ENCODE measurements around the gene MSN.
"Not testable (repeated sequence)": the region's sequence is repeated elsewhere in the genome, so short reads cannot be mapped to it uniquely, and the experiment has no call there.

Gene MSN

DNA sequence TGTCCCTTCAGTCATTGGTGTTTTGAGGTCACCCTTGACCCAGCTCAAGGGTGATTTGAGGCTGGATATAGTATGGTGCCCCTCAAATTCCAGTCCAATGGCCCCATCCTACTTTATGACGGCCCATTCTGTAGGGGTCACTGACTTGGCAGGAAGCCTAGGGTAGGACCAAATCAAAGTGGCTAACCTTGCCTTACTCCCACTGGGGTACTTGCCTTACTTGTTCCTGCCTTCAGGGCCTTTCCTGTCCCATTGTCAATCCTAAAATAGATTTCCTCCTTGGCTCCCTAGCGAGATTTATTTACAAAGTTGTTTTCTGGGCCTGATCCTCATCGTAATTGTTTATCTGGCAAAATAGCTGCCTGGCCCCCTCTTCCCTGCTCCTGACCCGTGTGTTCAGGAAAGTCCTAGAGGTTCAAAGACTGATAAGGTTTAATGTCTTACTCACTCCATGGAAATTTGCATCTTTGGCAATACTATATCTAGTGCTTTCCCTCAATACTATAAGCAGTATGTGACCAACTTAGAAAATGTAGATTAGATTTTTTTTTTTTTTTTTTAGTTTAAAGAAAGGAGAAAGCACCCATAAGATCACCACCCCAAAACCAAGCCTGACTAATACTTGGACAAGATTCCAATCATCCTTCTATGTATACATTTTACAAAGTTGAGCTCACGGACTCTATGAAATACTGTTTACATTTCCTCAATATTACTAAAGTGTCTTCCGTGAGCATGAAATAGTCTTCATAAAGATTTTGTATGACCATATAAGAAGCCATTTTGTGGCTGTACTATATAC, 44.8 kb downstream of the MSN start:
- DNase-seq: no peak

DNA sequence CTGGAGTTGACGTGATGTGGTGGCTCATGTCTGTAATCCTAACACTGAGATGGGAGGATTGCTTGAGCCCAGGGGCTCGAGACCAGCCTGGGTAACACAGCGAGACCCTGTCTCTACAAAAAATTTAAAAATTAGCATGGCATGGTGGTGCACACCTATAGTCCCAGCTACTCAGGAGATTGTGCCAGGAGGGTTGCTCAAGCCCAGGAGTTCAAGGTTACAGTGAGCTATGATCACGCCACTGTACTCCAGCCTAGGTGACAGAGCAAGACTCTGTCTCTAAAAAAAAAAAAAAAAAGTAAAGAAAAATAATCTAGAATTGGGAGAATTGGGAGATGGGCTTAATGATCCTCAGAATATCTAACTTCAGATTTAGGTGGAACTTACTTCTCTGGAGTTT, 51.1 kb downstream of the MSN start:
- no peak for DNase-seq

DNA sequence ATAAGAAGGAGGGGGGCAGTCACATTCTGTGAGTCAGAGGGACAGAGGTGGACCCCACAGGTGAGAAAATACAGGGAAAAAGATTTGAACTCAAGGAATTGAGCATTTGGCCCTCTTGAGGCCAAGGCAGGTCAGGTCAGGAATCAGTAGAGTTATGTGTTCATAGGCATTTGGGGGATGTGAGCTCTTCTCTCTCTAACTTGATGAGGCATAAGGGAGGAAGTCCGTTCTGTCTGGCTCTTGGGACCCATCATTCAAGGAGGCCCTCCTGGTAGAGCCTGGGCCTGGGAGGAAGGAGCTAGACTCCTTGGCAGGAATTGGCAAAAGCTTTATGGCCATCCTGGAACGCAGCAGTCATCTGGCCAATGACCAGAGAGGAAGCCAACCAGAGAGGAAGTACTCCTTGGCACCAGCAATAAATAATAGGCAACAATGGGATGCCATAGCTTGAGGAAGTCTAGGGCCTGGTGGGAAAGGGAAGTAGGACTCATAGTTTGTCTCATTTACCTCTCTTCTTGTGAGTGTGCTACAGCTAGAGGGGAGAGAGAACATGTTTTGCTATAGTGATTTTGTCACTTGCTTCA, 53.0 kb downstream of the MSN start:
- no peak for DNase-seq

DNA sequence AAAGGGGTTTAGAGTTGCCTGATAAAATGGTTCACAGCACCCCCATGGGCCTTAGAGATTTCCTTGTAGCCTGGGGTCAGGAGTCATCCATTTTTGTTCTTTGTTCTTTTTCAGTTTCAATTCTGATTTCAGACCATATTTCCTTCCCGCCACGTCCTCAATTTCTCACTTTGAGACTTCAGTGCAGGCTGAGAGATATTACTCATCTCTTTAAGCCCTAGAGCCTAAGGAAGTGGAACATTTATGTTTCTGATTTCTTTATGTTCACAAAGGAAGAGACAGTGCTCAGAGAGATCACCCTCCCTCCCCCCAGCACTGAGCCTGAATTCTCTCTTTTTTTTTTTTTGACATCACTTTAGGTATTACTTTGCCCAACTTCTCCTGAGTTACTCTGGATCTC, 56.3 kb downstream of the MSN start:
- no peak for DNase-seq

DNA sequence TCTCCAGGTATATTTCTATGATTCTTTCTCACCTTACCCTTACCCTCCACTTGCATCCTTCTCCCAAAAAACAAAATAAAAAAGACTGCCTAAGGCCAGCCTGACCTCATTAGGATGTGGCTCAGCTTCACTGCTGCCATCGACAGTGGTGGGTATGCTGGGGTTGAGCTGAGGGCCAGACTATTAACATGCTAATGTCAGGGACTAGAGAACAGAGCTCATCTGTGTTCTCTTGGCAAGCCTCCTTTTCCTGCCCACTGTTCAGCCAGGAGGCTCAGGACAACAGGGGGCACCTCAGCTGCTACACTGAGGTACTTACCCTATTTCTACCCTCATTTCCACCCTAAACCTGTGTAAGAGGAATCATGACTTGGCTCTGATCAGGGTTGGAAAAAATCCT, 59.3 kb downstream of the MSN start:
- no peak for DNase-seq

DNA sequence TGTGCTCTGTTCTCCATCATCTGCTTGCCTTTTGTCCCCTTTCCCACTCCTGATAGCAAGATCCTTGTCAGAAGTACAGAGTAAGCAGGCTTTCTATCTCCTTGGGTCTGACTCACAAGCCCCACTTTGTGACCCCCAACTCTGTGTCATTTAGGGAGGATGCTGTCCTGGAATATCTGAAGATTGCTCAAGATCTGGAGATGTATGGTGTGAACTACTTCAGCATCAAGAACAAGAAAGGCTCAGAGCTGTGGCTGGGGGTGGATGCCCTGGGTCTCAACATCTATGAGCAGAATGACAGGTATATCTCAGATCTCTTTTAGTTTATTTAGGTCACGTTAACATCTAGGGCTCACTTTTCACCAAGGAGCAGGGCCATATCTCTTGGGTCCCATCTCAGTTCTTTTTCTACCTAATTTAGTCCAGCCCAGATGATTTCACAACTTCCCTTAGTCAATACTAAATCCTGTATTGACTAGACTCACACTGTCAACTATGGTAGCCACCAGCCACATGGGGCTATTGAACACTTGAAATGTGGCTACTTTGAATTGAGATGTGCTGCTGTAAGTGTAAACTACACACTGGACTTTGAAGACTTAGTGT, 64.3 kb downstream of the MSN start:
- no peak for DNase-seq

DNA sequence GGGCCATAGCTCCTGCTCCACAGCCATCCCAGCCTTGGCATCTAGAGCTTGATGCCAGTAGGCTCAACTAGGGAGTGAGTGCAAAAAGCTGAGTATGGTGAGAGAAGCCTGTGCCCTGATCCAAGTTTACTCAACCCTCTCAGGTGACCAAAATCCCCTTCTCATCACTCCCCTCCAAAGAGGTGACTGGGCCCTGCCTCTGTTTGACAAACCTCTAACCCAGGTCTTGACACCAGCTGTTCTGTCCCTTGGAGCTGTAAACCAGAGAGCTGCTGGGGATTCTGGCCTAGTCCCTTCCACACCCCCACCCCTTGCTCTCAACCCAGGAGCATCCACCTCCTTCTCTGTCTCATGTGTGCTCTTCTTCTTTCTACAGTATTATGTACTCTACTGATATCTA, 73.5 kb downstream of the MSN start:
- no peak for DNase-seq

DNA sequence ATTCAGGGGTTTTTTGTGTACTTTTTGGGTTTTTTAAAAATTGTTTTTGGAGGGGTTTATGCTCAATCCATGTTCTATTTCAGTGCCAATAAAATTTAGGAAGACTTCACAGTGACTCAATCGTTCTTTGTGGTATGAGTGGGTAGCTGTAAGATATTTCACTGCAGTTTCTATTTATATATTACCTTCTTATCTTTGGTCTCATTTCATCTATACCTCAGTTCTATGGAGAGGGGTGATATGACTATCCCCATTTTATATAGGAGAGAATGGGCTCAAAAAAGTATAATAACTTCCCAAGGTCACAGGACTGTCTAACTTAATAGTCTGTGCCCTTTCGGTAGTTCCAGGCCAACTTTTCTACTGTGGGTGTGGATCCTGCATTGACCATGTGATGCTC, 74.4 kb downstream of the MSN start:
- no peak for DNase-seq

DNA sequence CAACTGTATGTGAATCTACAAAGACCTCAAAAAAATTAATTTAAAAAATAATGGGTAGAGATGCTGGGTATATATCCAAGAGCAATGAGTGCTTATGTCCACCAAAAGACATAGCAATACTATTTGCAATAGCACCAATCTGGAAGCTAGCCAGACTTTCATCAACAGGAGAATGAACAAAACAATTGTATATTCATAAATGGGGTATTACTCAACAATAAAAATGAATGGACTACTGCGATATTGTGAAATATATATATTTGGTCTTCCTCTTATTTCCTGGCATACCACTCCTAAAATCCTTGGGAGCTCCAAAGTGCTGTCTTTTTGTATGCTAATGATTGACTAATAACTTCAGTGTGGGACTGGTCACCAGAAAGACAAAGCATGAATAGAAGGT, 77.5 kb downstream of the MSN start:
- DNase-seq: no peak

DNA sequence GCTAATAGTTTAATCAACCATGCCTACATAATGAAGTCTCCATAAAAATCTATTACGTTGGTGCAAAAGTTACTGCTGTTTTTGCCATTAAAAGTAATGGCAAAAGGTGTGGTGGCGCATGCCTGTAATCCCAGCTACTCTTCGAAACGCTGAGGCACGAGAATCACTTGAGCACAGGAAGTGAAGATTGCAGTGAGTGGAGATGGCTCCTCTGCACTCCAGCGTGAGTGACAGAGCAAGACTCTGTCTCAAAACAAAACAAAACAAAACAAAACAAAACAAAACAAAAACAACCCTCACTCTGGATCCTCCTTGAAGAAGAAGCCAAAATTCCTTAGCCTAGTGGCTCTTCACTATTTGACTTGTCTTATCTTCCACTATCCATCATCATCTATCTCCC, 78.0 kb downstream of the MSN start:
- no peak for DNase-seq

DNA sequence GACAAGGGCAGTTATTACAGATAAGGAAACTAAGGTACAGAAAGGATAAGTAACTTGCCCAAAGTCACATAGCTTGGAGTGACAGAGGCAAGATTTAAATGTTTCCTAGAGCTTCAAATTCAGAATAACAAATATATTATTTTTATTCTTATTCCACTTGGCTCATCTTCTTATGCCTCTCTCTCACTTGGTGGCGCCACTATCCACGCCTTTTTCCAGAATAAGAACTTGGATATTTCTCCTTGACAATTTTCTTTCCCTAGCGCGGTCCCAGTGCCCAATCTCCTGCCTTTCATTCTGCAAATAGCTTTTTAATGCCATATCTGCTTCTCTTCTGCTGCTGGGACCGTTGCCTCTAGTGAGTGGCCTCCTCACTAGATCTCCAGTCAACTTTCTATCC, 78.5 kb downstream of the MSN start:
- no peak for DNase-seq

DNA sequence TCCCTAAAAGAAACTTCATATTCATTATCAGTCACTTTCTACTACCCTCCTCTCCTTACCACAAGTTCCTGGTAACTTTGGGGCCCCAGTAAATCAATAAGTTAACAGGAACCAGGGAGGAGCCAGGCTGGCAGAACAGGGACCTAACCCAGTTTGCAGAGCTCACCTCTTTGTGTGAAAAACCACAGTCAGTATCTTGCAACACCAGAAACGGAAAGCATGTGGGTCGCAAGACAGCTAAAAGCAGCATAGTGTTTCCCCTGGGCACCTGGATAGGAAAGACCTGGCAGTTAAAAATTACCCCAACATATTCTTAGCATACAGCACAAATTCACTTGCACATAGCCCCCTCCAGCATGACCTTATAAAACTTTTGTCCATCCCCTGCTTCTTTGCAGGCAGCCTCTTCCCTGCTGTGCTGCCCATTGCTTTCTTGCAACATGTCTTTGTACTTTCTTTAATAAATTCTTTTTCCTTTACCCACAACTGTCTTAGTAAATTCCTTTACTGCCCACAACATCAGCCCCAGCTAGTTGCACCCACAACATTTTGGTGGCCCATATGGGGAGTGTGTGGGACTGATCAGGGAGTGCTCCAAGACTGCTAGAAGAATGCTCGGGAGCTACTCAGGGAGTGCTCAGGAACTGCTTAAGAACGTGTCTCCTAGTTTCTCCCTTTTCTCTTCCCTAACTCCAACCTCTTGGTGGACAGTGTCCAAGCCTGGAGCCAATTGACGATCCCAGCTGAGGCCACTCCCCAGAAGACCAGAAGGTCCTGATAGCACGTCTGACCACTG, 83.4 kb downstream of the MSN start:
- DNase-seq: no peak

DNA sequence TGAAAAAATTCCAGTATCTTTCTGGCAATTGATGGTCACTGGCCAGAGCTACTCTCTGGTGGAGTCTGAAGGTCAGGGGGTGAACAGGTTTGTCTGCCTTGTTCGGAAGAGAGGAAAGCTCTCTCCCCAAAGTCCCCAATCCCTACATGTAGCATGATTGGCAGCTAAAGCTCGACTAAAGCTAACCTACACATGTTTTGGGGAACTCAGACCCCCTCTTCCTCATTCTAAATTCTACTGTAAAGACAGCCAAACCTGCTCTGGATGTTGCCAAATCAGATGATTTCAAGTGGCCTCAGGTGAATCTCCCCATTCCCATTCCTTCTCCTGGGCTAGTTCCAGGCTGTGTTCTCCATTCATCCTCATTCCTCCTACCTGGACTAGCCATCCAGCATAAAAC, 84.1 kb downstream of the MSN start:
- DNase-seq: no peak

DNA sequence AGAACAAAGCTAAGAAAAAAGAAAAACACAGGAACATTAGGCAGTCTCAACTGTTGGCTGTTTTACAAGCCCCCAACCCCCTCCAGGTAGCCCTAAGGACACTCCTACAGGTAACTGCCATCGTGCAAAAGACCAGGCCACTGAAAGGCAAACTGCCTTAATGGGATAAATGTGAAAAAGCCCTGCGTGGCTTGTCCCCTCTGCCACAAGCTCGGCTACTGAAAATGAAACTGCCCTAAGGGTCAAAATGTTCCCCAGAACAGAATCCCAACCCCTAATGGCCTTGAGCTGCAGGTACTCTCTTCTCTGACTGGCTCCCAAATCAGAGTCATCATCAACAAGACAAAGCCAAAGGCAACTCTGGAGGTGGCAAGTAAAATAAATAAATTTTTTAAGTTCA, 84.8 kb downstream of the MSN start:
- no peak for DNase-seq

DNA sequence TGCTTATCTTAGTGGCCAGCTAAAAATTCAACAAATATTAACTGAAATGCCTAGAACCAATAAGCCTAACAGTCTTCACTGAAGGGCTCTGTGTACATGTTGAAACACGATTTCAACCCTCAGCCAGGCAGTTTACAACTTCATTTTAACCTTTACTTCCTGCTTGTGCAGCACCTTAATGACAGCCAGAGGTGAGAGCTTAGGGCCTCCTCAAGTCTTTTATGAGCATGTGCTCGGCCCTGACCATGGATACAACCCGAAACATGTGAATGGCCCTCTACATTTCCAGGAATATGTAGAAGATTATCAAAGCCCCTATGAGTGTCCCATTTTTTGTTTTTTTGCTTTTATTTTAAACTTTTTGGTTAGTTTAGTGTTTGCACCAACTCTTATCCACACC, 88.3 kb downstream of the MSN start:
- DNase-seq: no peak

DNA sequence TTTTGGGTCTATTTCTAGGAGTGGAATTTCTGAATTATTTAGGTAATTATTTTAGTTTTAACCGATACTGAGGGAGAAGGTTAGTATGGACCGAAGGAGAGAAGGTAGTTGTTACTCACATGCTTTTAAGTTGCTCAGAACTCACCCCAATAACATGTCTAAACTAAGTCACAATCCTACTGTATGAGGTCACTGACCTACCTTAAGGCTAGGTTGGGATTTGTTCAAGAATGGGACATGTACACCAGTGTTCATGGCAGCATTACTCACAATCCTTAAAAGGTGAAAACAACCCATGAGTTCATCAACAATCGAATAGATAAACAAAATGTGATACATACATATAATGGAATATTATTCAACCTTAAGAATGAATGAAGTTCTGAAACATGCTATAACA, 90.5 kb downstream of the MSN start:
- DNase-seq: no peak

DNA sequence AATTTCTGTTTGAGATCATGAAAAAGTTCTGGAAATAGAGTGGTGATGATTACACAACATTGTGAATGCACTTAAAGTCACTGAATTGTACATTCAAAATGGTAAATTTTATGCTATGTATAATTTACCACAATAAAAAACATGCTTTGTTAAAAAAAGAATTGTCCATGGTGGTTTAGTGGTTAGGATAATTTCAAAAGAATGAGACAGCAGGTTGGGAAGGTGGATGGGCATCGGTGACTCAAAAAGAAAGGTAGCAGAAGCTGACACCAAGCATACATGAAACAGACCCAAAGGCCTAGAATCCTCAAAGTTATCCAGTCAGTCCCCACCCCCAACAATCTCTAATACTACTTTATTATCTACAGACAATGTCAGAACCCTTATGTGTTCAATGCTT, 91.1 kb downstream of the MSN start:
- DNase-seq: no peak

DNA sequence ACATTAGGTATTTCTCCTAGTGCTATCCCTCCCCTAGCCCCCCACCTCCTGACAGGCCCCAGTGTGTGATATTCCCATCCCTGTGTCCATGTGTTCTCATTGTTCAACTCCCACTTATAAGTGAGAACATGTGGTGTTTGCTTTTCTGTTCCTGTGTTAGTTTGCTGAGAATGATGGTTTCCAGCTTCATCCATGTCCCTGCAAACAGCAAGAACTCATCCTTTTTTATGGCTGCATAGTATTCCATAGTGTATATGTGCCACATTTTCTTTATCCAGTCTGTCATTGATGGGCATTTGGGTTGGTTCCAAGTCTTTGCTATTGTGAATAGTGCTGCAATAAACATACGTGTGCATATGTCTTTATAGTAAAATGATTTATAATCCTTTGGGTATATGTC, 92.1 kb downstream of the MSN start:
- DNase-seq: not testable (repeated sequence)

DNA sequence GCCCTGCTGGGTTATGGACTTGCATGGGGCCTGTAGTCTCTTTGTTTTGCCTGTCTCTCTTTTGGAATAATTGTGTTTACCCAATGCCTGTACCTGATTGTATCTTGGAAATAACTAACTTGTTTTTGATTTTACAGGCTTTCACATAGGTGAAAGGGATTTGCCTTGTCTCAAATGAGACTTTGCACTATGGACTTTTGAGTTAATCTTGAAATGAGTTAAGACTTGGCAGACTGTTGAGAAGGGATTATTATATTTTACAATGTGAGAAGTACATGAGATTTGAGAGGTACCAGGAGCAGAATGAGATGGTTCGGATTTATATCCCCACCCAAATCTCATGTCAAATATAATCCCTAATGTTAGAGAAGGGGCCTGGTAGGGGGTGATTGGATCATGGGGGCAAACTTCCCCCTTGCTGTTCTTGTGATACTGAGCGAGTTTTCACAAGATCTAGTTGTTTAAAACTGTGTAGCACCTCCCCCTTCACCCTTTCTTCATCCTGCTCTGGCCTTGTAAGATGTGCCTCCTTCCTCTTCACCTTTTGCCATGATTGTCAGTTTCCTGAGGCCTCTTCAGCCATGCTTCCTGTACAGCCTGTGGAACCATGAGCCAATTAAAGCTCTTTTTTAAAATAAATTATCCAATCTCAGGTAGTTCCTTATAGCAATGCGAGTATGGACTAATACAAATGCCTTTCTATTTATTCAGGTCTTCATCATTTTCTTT, 102.3 kb downstream of the MSN start:
- no peak for DNase-seq

DNA sequence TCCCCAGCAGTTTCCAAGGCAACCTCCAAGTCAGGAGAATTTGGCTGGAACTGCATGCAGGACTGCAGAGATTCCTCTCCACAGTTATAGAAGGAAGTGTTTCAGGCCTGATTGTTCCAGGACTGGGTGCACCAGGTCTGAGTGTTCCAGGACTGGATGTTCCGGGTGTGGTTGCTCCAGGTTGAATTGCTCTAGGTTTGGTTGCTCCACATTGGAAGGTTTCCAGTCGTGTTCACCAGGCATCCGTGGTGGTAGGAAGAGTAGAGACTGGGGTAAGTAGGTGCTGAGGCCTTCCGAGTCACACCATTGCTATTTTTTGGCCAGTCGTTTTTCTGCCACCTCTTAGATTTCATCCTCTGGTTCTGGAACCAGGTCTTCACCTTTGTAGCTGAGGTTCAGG, 105.4 kb downstream of the MSN start:
- no peak for DNase-seq

DNA sequence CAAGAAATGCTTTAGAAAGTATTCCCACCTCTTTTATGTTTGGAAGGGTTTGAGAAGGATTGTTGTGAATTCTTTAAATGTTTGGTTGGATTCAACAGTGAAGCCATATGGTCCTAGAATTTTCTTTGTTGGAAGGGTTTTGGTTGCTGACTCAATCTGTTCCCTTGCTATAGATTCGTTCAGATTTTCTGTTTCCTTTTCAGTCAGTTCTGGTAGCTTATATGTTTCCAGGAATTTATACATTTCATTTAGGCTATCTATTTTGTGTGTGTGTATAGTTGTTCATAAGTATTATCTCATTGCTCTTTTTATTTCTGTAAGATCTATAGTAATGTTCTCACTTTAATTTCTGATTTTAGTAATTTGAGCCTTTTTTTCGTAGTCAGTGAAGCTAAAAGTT, 114.4 kb downstream of the MSN start:
- DNase-seq: no peak

DNA sequence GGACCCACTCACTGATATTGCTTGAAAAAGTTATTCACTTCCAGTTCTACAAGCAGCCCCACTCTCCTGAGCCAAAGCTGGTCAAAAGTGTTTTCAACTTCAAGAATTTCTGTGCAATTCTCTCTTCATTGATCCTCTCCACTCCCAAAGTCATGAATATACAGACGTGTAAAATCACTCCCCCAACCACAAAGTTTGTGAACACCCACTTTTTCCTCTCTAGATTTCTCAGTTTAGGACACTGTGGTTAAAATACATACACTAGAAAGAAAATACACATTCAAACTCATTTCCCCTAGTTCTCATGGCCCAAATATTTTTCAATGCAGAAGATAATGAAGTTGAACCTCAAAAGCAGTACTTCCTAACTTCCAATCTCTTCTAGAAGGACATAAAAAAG, 116.3 kb downstream of the MSN start:
- no peak for DNase-seq

Measured in right kidney (tissue), 1 donor.